Tibial nerve (tissue), 4 donors: ENCODE results near the gene CCR5AS.
A peak's percentile ranks its signal among the peaks of the same experiment; 100 is the strongest.

ENCODE experiments used
- DNase-seq, 2 donors: peaks; one replicate each; pipeline ENCODE4 v3.0.0-alpha.2; 2019; ENCODE audit warnings: low spot score in 2 of 2
- H3K27ac ChIP-seq, 4 donors: fragments of 200-600 bp; sonication (generic) in 3 of 4; one replicate each; pipeline ENCODE4 v1.5.1; 2017 to 2019; ENCODE audit warnings: mild to moderate bottlenecking in 1 of 4
- H3K27me3 ChIP-seq, 2 donors: fragments of 200-600 bp; sonication (generic) in 1 of 2; one replicate each; pipeline versions ENCODE4 v1.5.1 to v1.6.0; 2017 to 2019
- H3K36me3 ChIP-seq, 3 donors: fragments of 200-600 bp; sonication (generic); one replicate each; pipeline ENCODE4 v1.5.1; 2018 to 2019
- H3K4me1 ChIP-seq, 4 donors: fragments of 200-600 bp; sonication (generic) in 3 of 4; one replicate each; pipeline ENCODE4 v1.5.1; 2017 to 2019
- H3K4me3 ChIP-seq, 4 donors: fragments of 200-600 bp; sonication (generic) in 3 of 4; one replicate each; pipeline ENCODE4 v1.5.1; 2017 to 2019; ENCODE audit warnings: mild to moderate bottlenecking in 1 of 4, moderate library complexity in 1 of 4
- H3K9me3 ChIP-seq, 4 donors: fragments of 200-600 bp; sonication (generic) in 3 of 4; one replicate each; pipeline ENCODE4 v1.5.1; 2017 to 2019
- EP300 ChIP-seq, 2 donors: sonication (generic); formaldehyde crosslinking; IDR thresholded peaks; one replicate each; pipeline ENCODE4 v1.6.1; 2017; ENCODE audit warnings: antibody characterized with exemption in 2 of 2, mild to moderate bottlenecking in 1 of 2
- POLR2A ChIP-seq, 2 donors: fragments of 450-650 bp; IDR thresholded peaks; one replicate each; pipeline ENCODE4 v1.6.1; 2017; ENCODE audit warnings: antibody characterized with exemption in 2 of 2, mild to moderate bottlenecking in 2 of 2, moderate library complexity in 2 of 2
- WGBS, 2 donors: methylation state at CpG; one replicate each; pipeline ENCODE4 v1.1.5; 2018; 5-methylcytosine and 5-hydroxymethylcytosine counted together
- TF ChIP-seq, protein P1 (sequence below), 5 experiments: fragments of 200-600 bp in 3 of 5; fragments of 450-650 bp in 2 of 5; sonication (generic) in 3 of 5; IDR thresholded peaks; one replicate each; pipeline ENCODE4 v1.5.1; 2016 to 2019; ENCODE audit warnings: antibody characterized with exemption in 5 of 5, mild to moderate bottlenecking in 3 of 5, moderate library complexity in 2 of 5

Gene CCR5AS

DNA sequence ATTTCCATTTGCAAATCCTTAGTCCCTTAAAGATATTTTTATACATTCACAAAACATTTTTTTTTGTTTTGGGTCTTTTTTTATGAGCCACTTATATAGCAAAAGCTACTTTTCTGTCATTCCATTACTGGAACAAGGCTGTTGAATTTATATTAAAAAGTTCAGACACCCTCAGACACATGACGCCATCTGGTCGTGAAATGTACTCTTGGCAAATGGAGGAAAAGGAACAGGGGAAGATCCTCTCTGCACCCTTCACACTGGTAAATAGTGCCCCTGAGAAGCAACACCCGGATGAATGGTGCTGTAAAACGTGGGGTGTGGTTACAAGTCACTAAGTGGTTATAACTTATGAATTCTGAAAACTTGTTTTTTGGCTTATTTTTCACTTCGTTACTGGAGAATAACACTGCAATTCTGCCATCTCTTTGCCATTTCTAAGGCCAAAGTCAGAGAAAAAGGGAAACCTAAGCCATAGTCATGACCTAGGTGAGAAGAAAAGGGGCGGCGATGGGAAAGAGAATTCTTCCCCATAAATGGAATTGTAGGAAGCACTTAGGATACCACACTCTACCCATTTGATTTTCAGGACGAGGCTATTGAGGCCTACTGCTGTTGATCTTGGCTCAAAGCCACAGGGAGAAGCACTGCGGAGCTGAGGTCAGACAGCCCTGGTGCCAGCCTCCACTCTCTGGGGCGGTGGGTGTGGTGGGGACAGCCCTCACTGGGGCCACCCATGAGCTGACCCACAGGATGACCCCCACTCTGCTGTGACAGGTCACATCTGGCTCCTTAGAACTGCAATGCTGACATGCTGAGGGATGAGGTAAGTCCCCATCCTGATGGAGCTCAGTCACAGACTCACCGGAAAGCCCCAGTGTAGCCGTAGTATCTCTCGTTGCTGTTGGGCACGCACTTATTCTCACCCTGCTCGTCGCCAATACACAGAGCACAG lies 36.0 kb upstream of the CCR5AS start:
- Histone ChIP-seq H3K9me3 (no peaks in the 10 kb centered on the region), H3K27me3 (no peaks in the 10 kb centered on the region), H3K36me3 (no peaks in the 10 kb centered on the region), H3K4me3 (no peak overlapping the region), H3K4me1 (no peaks in the 10 kb centered on the region), H3K27ac (no peak overlapping the region)
- TF ChIP-seq EP300 (IDR thresholded peaks at IDR 0.05) (no peak), POLR2A (IDR thresholded peaks at IDR 0.05) (no peak)
- TF ChIP-seq, protein P1, sequence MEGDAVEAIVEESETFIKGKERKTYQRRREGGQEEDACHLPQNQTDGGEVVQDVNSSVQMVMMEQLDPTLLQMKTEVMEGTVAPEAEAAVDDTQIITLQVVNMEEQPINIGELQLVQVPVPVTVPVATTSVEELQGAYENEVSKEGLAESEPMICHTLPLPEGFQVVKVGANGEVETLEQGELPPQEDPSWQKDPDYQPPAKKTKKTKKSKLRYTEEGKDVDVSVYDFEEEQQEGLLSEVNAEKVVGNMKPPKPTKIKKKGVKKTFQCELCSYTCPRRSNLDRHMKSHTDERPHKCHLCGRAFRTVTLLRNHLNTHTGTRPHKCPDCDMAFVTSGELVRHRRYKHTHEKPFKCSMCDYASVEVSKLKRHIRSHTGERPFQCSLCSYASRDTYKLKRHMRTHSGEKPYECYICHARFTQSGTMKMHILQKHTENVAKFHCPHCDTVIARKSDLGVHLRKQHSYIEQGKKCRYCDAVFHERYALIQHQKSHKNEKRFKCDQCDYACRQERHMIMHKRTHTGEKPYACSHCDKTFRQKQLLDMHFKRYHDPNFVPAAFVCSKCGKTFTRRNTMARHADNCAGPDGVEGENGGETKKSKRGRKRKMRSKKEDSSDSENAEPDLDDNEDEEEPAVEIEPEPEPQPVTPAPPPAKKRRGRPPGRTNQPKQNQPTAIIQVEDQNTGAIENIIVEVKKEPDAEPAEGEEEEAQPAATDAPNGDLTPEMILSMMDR (IDR thresholded peaks at IDR 0.05): peak; percentile 25 to 70 (median 56)
- WGBS, 2 donors: 53 to 56% methylated on average over 16 of the region's 16 CpGs
- DNase-seq: no peak

DNA sequence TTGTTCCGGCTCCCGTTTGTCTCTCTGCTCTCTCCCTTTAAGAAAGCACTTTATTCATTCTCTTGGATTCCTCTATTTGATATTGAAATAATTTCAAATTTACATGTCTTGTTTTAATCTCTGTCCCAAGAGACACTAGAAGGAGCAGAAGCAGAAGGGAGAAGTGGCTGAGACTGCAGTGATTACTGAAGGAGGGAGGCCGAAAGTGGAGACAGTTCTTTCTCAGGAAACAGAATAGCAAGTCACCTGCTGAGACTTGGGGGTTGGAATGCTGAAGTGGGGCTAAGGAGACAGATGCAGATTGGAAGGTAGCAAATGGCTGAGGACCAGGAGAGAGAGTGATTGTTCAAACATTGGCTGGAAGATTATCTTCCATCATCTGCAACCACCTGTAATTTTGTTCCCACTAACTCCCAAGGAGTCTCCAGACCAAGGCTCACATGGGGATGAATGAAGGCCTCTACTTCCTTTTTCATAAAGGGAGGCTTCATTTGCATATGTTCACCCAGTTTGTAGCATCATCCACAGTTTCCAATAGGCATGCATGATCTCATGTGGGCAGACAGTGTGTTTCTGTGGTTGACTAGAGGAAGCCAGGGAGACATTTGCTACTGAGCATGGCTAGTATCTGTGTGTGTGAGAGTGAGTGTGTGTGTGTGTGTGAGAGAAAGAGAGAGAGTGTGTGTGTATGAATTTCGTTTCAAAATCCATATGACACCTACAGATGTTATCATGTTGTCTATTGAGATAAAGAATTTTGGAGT lies 33.8 kb upstream of the CCR5AS start:
- Histone ChIP-seq H3K4me3 (no peak overlapping the region), H3K27me3 (no peaks in the 10 kb centered on the region), H3K9me3 (no peaks in the 10 kb centered on the region), H3K36me3 (no peaks in the 10 kb centered on the region), H3K4me1 (no peaks in the 10 kb centered on the region), H3K27ac (no peak overlapping the region)
- WGBS, 2 donors: 63 to 71% methylated on average over 4 of the region's 4 CpGs
- DNase-seq: no peak
- TF ChIP-seq EP300 (IDR thresholded peaks at IDR 0.05) (no peak), POLR2A (IDR thresholded peaks at IDR 0.05) (no peak)
- TF ChIP-seq, protein P1 (IDR thresholded peaks at IDR 0.05): no peak

DNA sequence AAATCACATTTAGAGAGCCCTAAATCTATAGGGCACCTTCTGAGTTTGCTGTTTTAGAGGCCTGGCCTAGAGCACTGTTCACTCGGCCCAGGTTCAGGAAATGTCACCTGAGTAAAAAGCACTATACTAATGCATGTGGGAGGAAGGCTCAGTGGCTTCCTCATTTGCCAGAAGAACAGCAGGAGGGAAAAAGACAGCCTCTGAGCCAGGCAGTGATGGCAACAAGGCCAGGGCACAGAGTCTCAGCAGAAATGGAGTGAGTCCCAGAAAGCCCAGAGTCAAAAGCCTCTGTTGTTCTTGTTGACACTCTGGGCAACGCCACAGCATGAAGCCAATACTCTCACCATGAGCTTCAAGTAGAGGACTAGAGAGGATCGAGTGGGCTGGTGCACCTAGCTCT lies 32.0 kb upstream of the CCR5AS start:
- DNase-seq: no peak
- TF ChIP-seq EP300 (IDR thresholded peaks at IDR 0.05): no peak
- no peak for TF ChIP-seq POLR2A (IDR thresholded peaks at IDR 0.05)
- TF ChIP-seq, protein P1 (IDR thresholded peaks at IDR 0.05): no peak
- H3K27ac ChIP-seq: no peak overlapping the region
- H3K27me3 ChIP-seq: no peaks in the 10 kb centered on the region
- no peak overlapping the region for H3K4me3 ChIP-seq
- WGBS, 2 donors: 73 to 90% methylated on average over 3 of the region's 3 CpGs
- no peaks in the 10 kb centered on the region for H3K36me3 ChIP-seq
- H3K9me3 ChIP-seq: no peaks in the 10 kb centered on the region
- no peaks in the 10 kb centered on the region for H3K4me1 ChIP-seq

DNA sequence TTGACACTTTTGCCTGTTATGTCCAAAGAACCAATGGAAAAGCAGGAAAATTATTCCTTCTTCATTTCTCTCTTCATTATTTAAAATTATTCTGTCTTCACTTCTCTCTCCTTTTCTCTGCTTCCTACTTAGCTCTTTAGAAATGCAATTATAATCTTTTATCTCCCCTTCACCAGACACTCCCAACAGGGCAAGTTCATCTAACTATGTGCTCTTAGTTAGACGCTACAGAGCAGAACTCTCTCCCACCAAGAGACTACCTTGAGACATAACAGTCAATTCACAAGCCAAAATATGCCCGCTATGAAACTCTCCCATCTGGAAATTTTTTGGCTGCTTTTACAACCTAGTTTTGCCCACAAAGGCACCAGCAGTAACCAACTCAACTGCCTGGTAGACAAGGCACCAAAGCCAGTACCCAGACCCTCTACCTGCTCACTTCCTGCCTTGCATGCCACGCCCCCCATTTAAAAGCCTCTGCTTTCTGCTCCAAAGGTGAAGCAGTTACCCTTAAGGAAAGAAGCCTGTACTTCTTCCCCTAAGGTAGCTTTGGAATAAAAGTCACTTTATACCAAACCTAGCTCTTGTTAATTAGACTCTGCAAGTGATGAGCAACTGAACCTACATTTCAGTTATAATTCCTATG lies 28.3 kb upstream of the CCR5AS start:
- 77 to 92% methylated on average over 3 of the region's 3 CpGs for WGBS, 2 donors
- DNase-seq: no peak
- H3K4me1 ChIP-seq: no peaks in the 10 kb centered on the region
- H3K27me3 ChIP-seq: no peaks in the 10 kb centered on the region
- H3K4me3 ChIP-seq: no peak overlapping the region
- H3K9me3 ChIP-seq: peaks cover 0 to 16% (median 0%) of the 10 kb centered on the region in 4 donors
- TF ChIP-seq, protein P1 (IDR thresholded peaks at IDR 0.05): no peak
- TF ChIP-seq POLR2A (IDR thresholded peaks at IDR 0.05): no peak
- TF ChIP-seq EP300 (IDR thresholded peaks at IDR 0.05): no peak
- H3K36me3 ChIP-seq: no peaks in the 10 kb centered on the region
- no peak overlapping the region for H3K27ac ChIP-seq
